ENCODE results near the gene ZNF311. TPM values are rescaled to one million over a fixed set of nuclear protein-coding genes. Genes with fewer than 3 reads are reported as not detected.

Gene ZNF311
- total and polyA plus RNA-seq, 2 of the 13 experiments (the other 11 are each of a cell fraction or from before 2014, with no cell fraction given): not detected

- TF ChIP-seq ZNF263 (CRISPR knock-in tag; IDR thresholded peaks at IDR 0.05): peak; percentile 74
- peak; percentile 76; the same call in 1 of the 2 replicates for TF ChIP-seq ZNF597 (CRISPR knock-in tag; IDR thresholded peaks at IDR 0.05)
- no peak for TF ChIP-seq ZNF678 (CRISPR knock-in tag; IDR thresholded peaks at IDR 0.05)
- peak; percentile 26; the same call in 1 of the 2 replicates for TF ChIP-seq KDM5A (IDR thresholded peaks at IDR 0.05; ENCODE audit: borderline replicate concordance, low read length)
- peak; percentile 63; the same call in 1 of the 2 replicates for TF ChIP-seq MAX (IDR thresholded peaks at IDR 0.05)
- TF ChIP-seq ZHX1 (CRISPR knock-in tag; IDR thresholded peaks at IDR 0.05; ENCODE audit: low read depth): no peak
- no peak for TF ChIP-seq ETS1 (CRISPR knock-in tag; IDR thresholded peaks at IDR 0.05)
- no peak; the same call in 1 of the 2 replicates for TF ChIP-seq NR2C2 (CRISPR knock-in tag; IDR thresholded peaks at IDR 0.05; ENCODE audit: borderline replicate concordance)
- TF ChIP-seq ATF2 (CRISPR knock-in tag; IDR thresholded peaks at IDR 0.05): peak; percentile 39; the same call in 1 of the 2 replicates
- TF ChIP-seq ZNF230 (CRISPR knock-in tag; IDR thresholded peaks at IDR 0.05): no peak; the same call in 1 of the 2 replicates
- no peak for TF ChIP-seq SNRNP70 (IDR thresholded peaks at IDR 0.05; ENCODE audit: low read depth, low read length)
- peak; percentile 32; the same call in 1 of the 2 replicates for TF ChIP-seq ZFP62 (CRISPR knock-in tag; IDR thresholded peaks at IDR 0.05)
- TF ChIP-seq ZNF446 (CRISPR knock-in tag; IDR thresholded peaks at IDR 0.05): no peak
- TF ChIP-seq ZNF12 (CRISPR knock-in tag; IDR thresholded peaks at IDR 0.05): peak; percentile 67; the same call in 1 of the 2 replicates
- TF ChIP-seq KLF11 (CRISPR knock-in tag; IDR thresholded peaks at IDR 0.05): no peak
- no peak for TF ChIP-seq ZNF225 (CRISPR knock-in tag; IDR thresholded peaks at IDR 0.05)
- TF ChIP-seq RERE (CRISPR knock-in tag; IDR thresholded peaks at IDR 0.05; ENCODE audit: low read depth): no peak
Observed at GRCh38 chr6:28953039-28953584, 52.0 kb downstream of the ZNF311 start (continued).
